Activated T-helper 9 cell treated with anti-CD3 and anti-CD28 coated beads, Interleukin-2, amount 50 U/mL, for 16 hours (primary cell): ENCODE results near the gene FLYWCH1.

Source experiments
- DNase-seq: peaks from one replicate; pipeline ENCODE4 v3.0.0-alpha.2; 2020; ENCODE audit warnings: low read depth

Gene FLYWCH1

GRCh38 chr16:2900526-2901075 is 11.1 kb upstream of the FLYWCH1 start:
- no peak for DNase-seq

- no peak for DNase-seq
These were observed 9.2 kb upstream of the FLYWCH1 start for GRCh38 chr16:2902337-2903130.

DNA sequence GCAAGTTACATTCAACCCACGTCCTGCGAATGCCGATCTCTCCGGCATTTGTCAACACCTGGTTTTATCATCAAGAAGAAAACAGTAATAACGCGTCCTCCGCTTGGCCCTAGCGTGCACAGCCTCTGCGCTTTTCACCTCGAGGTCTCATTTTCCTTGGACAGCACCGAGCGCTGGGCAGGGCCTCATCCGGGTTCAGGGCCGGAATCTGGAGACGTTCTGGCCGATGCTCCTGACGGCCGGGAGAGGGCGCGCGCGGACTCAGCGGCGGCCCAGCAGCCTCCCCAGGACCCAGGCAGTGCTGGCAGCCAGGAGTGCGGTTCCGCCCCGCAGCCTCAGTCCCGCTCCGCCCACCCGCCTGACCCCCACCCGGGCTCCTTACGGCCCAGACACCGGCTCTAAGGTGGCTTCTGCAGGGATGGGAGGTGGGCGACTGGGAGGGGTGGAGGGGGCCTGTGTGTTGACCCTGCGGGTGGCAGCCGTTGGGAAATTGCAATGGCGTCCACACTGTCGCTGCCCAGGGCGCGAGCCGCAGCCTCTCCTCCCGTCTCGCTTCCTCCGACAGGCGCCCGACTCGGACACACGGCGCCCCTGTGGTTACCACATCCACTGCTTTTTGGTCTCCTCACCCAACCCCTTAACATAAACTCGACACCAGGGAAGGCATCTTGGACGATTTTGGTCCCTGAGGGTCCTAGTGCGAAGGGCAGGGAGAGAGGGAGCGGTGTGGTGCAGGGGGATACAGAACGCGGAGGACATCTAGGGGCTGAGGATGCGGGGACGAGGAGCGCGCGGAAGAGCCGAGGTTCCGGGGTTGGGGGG is 7.4 kb upstream of the FLYWCH1 start:
- peak; percentile 70 for DNase-seq

- DNase-seq: no peak
These were observed 6.8 kb upstream of the FLYWCH1 start for GRCh38 chr16:2904922-2905240.

GRCh38 chr16:2905241-2905987 is 6.3 kb upstream of the FLYWCH1 start:
- peak; percentile 84 for DNase-seq

DNA sequence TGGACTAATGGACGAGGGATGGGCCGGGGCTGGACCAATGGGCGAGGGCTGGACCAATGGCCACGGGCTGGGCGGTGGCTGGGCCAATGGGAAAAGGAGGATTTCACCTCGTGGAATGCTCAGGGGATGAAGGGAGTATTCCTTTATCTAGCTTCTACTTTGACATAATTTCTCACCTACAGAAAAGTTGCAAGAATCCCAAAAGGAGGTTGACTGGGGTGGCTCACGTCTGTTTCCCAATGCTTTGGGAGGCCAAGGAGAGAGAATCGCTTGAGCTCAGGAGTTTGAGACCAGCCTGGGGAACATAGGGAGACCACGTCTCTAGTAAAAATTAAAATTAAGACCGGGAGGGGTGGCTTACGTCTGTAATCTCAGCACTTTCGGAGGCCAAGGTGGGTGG is 5.7 kb upstream of the FLYWCH1 start:
- DNase-seq: no peak

DNA sequence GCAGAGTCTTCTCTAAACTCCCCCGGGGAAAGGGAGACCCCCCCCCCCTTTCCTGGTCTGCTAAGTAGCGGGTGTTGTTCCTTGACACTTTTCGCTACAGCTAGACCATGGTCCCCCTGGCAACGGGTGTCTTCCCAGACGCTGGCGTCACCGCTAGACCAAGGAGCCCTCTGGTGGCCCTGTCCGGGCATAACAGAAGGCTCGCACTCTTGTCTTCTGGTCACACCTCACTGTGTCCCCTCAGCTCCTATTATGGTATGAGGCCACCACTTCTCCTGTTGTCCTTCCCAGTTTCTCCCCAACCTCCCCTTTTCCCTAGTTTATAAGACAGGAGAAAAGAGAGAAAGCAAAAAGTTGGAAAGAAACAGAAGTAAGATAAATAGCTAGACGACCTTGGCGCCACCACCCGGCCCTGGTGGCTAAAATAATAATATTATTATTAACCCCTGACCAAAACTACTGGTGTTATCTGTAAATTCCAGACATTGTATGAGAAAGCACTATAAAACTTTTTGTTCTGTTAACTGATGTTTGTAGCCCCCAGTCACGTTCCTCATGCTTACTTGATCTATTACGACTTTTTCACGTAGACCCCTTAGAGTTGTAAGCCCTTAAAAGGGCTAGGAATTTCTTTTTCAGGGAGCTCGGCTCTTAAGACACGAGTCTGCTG is 4.5 kb upstream of the FLYWCH1 start:
- peak; percentile 33 for DNase-seq

DNA sequence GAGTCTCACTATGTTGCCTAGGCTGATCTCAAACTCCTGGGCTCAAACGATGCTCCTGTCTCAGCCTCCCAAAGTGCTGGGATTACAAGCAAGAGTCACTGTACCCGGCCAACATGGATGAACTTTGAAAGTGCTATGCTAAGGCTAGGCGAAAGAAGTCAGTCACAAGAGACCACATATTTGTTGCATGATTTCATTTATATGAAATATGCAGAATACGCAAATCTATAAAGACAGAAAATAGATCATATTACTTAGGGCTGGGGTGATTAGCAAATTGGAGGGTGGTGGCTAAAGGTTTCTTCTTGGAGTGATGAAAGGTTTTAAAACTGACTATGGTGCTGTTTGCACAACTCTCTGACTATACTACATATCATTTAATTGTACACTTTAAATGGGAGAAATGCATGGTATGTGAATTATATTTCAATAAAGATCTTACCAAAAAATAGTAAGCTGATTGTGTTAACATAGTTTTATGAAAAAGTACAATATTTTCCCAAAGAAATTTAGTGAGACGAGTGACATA is 1.2 kb upstream of the FLYWCH1 start:
- no peak for DNase-seq

GRCh38 chr16:2912330-2913199 is 834 bp downstream of the FLYWCH1 start:
- peak; percentile 15 for DNase-seq

DNA sequence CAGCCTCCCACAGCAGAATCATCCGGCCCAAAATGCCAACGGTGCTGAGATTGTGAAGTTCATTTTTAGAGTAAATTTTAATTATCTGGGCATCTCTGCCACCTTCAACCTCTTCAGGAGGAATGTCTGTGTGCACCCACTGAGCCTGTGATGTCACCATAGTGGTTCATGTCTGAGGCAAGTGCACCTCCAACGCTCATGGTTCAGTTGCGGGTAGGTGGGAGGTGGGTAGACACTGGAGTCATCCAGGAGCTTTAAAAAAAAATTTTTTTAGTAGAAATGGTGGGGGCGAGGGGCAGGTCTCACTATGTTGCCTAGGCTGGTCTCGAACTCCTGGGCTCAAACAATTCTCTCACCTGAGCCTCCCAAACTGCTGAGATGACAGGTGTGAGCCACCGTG is 1.9 kb downstream of the FLYWCH1 start:
- no peak for DNase-seq

DNA sequence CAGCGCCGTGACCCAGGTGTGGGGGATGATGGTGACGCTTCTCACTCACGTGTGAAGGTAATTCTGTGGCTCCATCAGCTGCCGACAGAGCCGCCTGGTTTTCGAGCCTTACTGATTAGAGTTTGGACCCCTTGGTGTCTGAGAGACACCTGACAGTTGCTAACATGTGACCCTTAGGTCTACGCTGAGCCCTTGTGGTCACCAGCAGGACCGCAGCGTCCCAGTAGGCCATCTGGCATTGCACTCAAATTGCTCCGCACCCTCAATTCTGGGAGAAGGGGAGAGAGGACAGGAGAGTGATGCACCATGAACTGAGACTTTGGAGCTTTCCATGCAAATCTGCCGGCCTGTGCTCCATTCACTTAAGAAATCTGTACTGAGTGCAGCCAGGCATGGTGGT is 2.5 kb downstream of the FLYWCH1 start:
- no peak for DNase-seq

GRCh38 chr16:2915196-2915929 is 3.6 kb downstream of the FLYWCH1 start:
- no peak for DNase-seq

DNA sequence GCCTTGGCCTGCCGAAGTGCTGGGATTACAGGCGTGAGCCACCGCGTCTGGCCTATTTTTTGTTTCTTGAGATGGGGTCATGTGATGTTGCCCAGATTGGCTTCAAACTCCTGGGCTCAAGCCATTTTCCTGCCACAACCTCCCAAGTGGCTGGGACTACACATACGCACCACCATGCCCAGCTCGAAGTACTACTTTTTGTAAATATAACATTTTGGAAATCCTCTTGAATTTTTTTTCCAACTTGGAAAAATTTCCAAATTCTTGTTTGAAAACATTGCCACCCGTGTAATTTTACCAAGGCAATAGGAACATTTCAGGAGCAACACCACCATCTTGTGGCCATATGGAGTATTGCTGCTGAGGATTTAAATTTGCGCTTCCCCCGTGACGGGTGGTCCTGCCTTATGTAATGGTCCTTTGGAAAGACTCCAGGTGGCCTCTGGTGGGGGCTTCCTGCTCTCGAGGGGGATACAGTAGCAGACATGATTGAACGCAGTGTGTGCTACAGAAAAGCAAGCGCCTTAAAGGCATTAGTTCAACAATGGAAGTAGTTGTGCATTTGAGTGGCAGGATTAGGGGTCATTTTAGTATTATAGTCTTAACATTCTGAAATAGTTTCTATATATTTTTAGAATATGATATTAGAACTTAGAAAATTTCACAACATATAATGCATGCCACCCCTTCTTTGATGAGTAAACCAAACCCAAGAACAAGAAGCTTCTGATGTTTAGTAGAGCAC is 8.0 kb downstream of the FLYWCH1 start:
- peak; percentile 32 for DNase-seq

DNA sequence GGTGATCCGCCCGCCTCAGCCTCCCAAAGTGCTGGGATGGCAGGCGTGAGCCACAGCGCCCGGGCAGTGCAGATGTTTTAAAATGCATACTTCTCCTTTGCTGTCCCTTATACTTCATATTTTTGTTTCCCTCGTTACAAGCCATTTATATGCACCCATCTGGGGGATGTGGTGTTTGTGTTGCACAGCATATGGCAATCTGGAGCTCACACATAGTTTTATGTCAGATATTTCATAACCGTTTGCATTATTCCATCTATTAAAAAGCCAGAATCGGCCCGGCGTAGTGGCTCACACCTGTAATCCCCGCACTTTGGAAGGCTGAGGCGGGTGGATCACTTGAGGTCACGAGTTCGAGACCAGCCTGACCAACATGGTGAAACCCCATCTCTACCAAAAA is 11.8 kb downstream of the FLYWCH1 start:
- no peak for DNase-seq

DNA sequence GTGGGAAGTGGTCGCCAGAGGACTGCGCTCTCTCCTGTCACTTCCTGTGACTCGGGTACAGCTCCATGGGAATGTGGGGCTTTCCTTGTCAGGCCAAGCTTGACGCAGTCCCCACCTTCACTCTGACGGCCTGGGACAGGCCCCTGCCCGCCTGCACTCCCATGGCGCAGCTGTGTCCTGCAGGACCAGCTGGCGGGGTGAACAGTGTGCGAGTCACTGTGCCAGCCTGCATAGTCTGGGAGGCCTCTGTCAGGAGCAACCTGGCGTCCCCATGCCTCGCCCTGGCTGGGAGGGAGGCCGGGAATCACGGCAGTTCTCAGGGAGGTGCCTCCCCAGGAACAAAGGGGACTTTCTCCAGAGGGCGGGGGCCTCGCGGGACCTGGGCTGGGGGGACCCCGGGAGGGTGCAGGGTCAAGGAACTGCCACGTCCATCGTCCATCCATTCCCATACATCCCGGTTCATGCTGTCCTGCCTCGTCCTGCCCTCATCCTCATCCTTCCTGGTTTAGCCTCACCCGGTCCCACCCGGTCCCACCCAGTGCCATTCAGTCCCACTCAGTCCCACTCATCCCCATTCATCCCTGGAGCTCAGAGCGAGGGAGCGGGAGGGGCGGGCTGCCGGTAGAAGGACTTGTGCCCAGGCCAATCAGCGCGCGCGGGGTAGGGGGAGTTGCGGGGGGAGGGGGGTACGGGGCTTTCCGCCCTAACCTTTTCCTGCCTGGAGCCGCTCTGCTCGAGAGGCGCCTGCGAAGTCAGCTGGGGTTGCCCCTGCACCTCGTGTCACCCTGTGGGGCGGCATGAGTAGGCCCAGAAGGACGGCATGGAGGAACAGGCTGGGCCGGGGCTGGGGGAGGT is 13.4 kb downstream of the FLYWCH1 start:
- no peak for DNase-seq

DNA sequence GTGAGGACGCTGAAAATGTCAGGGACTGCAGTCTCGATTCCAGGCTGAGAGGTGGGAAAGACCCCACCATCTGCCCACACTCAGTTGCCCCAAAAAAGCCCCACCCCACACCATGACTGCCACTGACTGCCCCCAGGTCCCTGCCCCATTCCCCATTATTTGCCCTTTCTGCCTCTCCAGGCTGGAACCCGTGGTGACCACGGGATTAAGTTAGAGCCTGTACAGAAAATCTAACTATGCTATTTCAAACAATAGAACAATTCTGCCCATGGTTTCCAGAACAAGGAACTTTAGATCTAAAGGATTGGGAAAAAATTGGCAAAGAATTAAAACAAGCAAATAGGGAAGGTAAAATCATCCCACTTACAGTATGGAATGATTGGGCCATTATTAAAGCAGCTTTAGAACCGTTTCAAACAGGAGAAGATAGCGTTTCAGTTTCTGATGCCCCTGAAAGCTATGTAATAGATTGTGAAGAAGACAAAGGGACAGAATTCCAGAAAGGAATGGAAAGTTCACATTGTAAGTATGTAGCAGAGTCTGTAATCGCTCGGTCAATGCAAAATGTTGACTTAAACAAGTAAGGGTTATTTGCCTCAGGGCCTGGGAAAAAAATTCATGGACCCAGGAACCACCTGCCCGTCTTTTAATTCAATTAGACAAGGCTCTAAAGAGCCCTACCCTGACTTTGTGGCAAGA is 14.4 kb downstream of the FLYWCH1 start:
- DNase-seq: no peak

DNA sequence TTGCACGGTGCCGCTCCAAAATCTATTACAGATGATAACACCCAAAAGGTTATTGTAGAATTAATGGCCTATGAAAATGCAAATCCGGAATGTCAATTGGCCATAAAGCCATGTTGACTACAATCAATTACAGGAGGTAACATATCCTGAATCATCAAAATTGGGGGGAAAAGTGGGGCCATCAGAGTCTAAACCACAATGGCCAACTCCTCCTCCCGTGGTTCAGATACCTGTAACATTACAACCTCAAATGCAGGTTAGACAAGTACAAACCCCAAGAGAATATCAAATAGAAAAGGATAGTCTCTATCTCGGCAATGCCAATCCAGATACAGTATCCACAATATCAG is 14.9 kb downstream of the FLYWCH1 start:
- DNase-seq: no peak
